AG10803 (cell line): ENCODE results near the gene NSL1.

Experiments used
- DNase-seq: peaks from one replicate; pipeline ENCODE4 v3.0.0; 2010; ENCODE audit warnings: low read depth
- H3K4me3 ChIP-seq: 2 replicates; pipeline ENCODE4 v1.5.1; 2011; ENCODE audit warnings: mild to moderate bottlenecking, low read length, control low read depth
- CTCF ChIP-seq: conservative IDR thresholded peaks from 2 replicates; pipeline ENCODE4 v1.5.1; 2011; ENCODE audit warnings: mild to moderate bottlenecking, low read length, control low read depth, inconsistent platforms

Gene NSL1

GRCh38 chr1:212805767-212806166 is 14.2 kb upstream of the NSL1 start:
- no peak for DNase-seq
- TF ChIP-seq CTCF: no peak
- H3K4me3 ChIP-seq: no peak overlapping the region

GRCh38 chr1:212797681-212798080 is 6.1 kb upstream of the NSL1 start:
- no peak for TF ChIP-seq CTCF
- peak; percentile 23 for DNase-seq
- H3K4me3 ChIP-seq: no peak overlapping the region

- H3K4me3 ChIP-seq: no peak overlapping the region
- no peak for TF ChIP-seq CTCF
- DNase-seq: no peak
Observed at GRCh38 chr1:212794561-212795014, 3.0 kb upstream of the NSL1 start.

GRCh38 chr1:212792396-212792908 is 875 bp upstream of the NSL1 start:
- no peak for TF ChIP-seq CTCF
- DNase-seq: no peak
- H3K4me3 ChIP-seq: peak overlapping the region; percentile 88

- DNase-seq: peak; percentile 88
- peak overlapping the region; percentile 88 for H3K4me3 ChIP-seq
- TF ChIP-seq CTCF: no peak
Observed at GRCh38 chr1:212791261-212791675, 309 bp downstream of the NSL1 start.

- no peak overlapping the region for H3K4me3 ChIP-seq
- DNase-seq: no peak
- no peak for TF ChIP-seq CTCF
Observed at GRCh38 chr1:212785871-212786270, 5.7 kb downstream of the NSL1 start.

- H3K4me3 ChIP-seq: no peak overlapping the region
- DNase-seq: no peak
- no peak for TF ChIP-seq CTCF
Observed at GRCh38 chr1:212783976-212784375, 7.6 kb downstream of the NSL1 start.
